GM21619 (cell line): ENCODE results near the gene FOXJ3.
"Not testable (repeated sequence)": the region's sequence is repeated elsewhere in the genome, so short reads cannot be mapped to it uniquely, and the experiment has no call there.

Source experiments
- ATAC-seq: cut with Tn5 transposase; IDR thresholded peaks from one replicate; pipeline ENCODE4 v1.9.1; 2021; ENCODE audit not compliant: unreplicated experiment

The FOXJ3 gene

DNA sequence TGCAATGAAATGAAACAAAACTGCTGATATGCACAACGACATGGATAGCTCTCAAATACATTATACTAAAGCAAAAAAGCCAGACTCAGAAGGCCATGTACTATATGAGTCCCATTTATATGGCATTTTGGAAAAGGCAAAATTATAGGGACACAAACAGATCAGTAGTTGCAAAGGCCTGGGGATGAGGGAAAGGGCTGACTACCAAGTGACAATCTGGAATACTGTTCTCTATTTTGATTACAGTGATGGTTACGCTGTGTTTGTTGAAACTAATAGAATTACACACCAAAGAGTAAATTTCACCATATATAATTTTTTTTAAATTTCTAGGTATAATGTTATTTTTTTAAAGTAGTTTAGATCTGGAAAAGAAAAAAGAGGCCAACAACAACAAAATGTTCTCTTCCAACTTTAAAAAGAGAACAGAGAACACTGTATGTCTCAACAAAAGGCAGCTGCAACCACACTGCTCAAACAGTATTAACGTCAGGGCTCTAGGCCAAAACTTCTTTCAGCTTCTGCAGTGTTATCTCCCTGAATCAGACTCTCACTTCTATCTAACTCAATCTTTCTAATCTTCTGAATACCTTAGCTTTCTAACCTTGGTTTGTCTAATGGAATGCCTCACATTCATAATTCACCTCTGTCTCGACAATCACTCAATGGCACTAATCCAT, 75.8 kb downstream of the FOXJ3 start:
- no peak for ATAC-seq

- no peak for ATAC-seq
These were observed 76.8 kb downstream of the FOXJ3 start for GRCh38 chr1:42258218-42258617.

DNA sequence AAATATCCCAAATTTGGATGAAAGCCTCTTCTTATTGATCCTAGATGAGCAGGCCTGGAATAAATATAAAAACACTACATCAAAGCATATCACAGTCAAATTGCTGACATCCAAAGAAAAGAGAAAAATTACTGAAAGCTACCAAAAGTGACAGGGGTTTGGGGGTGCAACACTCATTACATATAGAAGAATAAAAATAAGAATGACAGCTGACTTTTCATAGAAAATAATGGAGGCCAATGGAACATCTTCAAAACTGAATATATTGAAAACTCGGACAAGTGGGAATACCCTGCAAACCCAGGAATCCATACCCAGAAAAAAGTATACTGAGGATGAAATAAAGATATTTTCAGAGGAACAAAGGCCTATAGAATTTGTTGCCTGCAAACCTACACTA, 84.0 kb downstream of the FOXJ3 start:
- no peak for ATAC-seq

DNA sequence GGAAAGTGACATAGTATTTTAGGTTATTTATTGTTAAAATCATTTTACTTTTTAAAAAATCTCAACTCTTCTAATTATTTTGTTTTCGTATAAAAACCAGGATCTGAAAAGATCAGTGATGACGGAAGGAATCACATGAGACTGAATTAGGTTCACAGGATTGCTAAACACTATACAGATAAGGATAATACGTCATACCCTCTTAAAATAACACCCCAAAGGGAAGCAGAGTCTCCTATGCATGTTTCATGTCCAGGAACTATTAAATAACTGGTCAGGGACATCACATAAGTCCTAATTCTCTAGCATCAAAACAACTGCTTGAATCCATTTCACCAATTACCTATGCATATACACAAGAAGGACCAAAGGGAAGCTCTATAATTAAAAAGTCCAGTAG, 84.9 kb downstream of the FOXJ3 start:
- no peak for ATAC-seq

DNA sequence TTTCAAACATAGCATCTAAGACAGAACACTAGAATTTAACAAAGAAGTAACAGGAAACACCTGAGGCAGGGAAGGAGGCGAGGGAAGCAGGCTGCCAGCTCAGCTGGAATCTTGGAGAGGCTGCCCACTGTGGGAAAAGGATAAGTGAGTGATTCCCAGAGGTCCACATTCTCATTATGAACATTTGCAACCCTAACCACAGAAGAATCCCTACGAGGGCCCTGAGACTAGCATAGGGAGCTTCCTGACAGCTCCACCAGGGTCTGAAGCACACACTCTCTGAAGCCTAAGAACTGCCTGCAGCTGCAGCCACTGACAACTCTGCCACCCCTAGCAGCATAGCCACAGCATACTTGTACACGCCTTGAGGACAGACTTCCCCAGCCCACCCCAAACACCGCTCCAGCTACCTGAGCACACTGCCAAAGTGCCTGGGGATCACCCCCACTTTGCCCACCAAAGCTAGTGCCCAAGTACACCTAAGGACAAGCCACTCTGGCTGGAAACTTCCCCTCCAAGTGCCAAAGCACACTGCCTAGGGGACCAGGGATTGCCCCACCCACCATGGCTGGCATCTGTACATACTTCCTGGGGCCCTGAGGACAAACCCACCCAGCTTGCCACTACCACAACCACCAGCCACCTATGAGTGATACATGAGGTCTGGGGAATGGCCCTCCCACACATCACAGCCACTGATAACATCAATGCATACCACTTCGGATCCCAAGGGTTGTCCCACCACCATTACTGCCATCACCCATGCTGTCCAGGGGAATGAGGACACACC, 93.9 kb downstream of the FOXJ3 start:
- no peak for ATAC-seq

- ATAC-seq: no peak
These were observed 95.5 kb downstream of the FOXJ3 start for GRCh38 chr1:42239555-42239954.

DNA sequence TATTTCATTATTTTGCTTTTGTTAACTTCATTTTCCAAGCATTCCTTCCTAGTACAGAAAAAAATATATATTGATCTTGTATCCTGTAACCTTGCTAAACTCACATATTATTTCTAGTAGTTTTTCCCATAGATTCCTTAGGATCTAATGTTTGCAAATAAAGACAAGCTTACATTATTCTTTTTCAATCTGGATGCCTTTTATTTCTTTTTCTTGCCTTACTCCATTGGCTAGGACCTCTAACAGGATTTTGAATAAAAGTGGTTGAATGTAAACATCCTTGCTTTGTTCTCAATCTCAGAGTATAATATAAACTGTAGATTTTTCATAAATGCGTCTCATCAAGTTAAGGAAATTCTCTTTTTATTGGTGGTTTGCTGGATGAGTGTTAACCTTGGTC, 96.0 kb downstream of the FOXJ3 start:
- no peak for ATAC-seq

DNA sequence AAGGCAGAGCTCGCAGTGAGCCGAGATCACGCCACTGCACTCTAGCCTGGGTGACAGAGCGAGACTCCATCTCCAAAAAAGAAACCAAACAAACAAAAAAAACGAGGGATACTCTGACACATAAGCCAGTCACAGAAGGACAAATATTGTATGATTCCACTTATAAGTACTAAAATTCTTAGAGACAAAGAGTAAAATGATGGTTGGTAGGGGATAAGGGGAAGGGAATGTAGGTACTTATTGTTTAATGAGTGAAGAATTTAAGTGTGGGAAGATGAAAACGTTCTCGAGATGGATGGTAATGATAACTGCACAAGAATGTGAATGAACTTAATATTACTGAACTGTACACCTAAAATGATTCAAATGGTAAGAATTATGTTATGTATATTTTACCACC, 103.8 kb downstream of the FOXJ3 start:
- ATAC-seq: no peak

DNA sequence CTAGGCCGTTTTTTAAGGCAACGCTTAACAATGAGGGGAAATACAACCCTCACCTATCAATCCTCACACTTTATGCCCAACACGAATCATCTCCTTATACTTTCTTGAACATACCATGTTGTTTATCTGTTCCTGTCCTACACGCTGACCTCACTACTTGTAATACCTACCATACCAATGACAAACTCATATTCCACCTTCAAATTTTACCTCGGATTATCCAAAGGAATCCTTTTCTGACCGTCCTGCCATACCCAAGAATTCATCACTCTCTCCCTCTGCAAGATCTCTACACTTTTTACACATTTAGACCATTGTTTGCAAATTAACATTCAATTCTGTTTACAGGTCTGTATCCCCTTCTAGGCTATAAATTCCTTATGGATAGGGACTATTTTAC, 106.1 kb downstream of the FOXJ3 start:
- ATAC-seq: no peak

DNA sequence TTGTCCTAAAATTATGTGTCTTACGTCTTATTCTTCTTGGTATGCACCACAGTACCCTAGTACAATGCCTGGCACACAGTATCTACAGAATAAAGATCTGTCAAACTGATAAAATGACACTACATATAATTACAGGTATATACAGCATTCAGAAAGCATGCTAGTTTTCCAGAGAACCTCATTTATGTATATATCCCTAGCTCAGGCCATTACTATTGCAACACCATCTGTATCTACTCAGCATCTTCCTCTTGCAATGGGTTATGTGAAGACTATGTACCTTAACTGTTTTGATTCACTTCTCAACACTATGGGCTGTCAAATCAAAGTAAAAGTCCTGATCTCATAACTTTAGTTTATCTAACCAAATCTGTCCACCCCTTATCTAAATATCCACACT, 112.0 kb downstream of the FOXJ3 start:
- no peak for ATAC-seq

DNA sequence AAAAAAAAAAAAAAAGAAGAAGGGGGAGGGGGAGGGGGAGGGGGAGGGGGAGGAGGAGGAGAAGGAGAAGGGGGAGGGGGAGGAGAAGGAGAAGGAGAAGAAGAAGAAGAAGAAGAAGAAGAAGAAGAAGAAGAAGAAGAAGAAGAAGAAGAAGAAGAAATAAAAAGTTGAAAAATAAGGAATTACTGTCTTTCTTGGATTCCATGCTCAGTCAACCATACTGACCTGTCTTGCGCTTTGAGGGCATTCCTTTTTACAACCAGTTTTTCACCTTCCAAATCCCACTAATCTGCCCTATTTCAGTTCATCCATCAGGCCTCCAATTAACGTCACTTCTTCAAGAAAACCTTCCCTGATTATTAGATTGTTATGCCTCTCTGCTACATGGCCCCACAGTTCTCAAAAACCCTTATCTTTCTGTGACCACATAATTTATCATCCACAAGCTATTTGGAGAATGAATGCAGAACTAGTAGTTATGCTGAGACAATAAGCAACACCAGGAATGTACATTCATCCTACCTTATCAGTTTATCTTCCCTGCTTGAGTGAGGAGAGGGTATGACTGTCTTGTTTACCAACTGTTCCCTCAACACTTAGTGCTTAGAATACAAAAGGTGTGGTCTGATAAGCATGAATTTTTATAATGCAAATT, 113.0 kb downstream of the FOXJ3 start:
- no peak for ATAC-seq

GRCh38 chr1:42221456-42221855, 113.6 kb downstream of the FOXJ3 start:
- ATAC-seq: no peak

- no peak for ATAC-seq
These were observed 115.4 kb downstream of the FOXJ3 start for GRCh38 chr1:42219627-42220026.

DNA sequence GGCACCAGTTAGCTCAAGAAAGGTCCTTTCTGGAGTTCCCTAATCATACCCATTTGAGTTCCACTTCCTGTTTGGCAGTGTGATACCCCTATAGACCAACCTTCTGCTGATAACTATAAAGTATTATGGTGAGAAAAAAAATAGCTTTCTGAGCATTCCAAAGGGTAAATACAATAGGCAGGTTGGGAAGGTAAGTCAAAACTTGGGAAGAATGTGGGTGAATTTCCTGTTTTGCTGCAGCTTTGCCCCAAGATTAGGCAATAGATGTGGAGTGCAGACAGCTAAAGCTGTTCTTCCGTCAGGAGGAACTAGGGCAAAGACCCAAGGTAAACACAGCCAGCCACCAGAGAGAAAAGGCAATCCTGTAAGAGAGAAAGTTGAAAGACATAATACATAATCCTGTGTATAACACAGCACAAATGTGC, 120.6 kb downstream of the FOXJ3 start:
- no peak for ATAC-seq

- no peak for ATAC-seq
These were observed 123.8 kb downstream of the FOXJ3 start for GRCh38 chr1:42211224-42211623.

GRCh38 chr1:42210421-42211133, 124.5 kb downstream of the FOXJ3 start:
- ATAC-seq: no peak

DNA sequence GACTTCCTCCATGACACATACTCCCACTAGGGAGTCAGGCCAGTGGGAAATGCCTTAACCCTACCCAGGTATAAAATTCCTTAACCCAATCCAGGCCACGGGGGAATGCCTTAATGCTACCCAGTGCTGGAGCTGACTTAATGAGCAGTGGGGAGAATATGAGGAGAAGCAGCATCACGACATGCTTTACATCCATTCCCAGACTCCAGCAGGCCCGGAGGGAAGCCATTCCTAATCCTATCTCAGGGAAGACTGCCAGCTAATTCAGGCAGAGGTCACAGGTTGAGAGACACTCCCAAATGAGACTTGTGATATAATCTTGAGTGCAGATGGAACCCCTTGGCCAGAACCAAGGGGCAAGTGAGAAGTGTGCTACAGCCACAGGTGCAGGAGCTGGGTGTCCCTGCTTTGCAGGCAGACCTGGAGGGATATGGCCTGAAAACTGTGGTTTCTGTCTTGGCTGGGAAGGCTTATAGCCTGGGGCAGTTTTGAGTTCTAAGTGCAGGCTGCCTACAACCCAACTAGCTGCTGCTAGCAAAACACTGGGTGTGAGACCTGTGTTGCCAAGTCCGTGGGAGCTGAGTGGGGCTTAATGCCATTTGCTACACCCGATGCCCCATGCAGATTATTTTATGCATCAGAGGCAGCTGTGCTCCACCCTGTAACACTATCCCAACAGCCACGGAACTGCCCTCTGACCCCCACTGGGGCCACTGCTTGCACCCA, 125.3 kb downstream of the FOXJ3 start:
- no peak for ATAC-seq

DNA sequence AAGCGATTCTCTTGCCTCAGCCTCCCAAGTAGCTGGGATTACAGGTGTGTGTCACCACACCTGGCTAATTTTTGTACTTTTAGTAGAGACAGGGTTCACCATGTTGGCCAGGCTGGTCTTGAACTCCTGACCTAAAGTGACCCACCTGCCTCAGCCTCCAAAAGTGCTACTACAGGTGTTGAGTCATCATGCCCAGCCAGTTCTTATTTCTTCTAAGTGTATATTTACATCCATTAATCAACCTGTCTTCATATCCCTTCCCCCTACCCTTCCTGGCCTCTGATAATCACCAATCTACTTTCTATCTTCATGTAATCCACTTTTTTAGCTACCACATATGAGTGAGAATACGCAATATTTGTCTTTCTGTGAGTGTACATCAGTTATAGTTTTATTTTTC, 128.1 kb downstream of the FOXJ3 start:
- ATAC-seq: not testable (repeated sequence)

- ATAC-seq: no peak
These were observed 128.9 kb downstream of the FOXJ3 start for GRCh38 chr1:42206164-42206563.

GRCh38 chr1:42201986-42202385, 133.0 kb downstream of the FOXJ3 start:
- no peak for ATAC-seq

DNA sequence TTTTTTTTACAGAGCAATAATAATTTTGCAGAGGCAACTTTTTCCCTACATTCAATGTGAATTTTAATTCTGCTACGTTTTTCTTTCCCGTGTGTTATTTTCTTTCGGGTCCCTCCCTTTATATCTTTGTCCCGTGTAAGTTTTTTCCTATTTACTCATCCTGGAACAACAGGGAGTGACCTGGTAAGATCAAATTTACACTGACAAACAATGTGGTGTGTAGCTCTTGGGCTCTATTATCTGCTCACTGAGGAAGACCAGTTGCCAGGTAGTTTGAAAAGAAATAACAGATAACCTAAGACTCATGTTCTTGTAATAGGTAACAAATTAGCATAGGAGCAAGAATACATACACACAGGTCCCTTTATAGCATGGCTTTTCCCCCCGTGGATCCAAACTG, 136.8 kb downstream of the FOXJ3 start:
- no peak for ATAC-seq
